Mononuclear cell (primary cell): ENCODE measurements around the gene METTL24. TPM values are rescaled to one million over a fixed set of nuclear protein-coding genes. Genes with fewer than 3 reads are reported as not detected.
"Not testable (repeated sequence)": the region's sequence is repeated elsewhere in the genome, so short reads cannot be mapped to it uniquely, and the experiment has no call there.

Experiments
- H3K27me3 ChIP-seq: 2 replicates; pipeline ENCODE4 v1.6.0; 2011; ENCODE audit warnings: low read length, control low read depth; ENCODE audit not compliant: insufficient read depth
- H3K4me1 ChIP-seq: 2 replicates; pipeline ENCODE4 v1.5.1; 2011; ENCODE audit warnings: mild to moderate bottlenecking, low read length, control low read depth; ENCODE audit not compliant: insufficient read depth
- H3K4me3 ChIP-seq: 2 replicates; pipeline ENCODE4 v1.5.1; 2011; ENCODE audit warnings: mild to moderate bottlenecking, low read length, moderate library complexity
- H3K9me3 ChIP-seq: 2 replicates; pipeline ENCODE4 v1.5.1; 2011; ENCODE audit warnings: low read depth, mild to moderate bottlenecking, control low read depth, low read length
- total RNA-seq: library from RNA; depleted of rRNA; stranded (reverse); fragments of >200 nt; gene quantifications from one replicate; pipeline ENCODE4 v1.2.3, GENCODE V29; 2012

METTL24 gene
- total RNA-seq, 1 donor, result 0.10 TPM

DNA sequence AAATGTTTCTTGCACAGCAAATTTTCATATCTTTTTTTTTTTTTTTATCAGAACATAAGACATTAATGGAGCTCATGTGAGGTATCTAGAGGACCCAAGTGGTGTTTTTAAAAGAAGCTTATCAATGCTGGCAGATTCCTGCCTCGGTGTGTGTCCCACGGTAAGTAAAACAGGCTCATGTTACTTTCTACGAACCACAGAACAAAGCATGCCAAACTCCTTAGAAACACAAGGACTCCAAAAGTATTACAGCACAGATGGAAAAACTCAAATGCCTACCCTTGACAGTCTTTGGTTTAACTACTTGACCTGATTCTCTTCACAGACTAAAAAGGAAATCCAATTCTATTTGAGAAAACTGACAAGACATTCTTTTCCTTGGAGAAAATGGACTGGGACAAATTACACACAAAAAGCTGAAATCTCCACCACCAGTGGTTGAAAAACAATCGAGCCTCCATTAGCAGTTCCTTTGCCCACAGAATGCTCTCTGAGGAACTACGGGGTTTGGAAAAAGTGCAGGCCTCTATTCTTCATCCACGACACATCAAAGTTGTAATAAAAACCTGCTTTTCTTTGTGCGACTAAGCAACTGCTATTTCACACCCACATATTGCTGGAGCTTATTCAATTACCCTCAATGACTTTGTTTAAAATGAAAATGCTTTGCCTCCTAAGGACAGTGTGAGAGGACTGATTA, 5.4 kb downstream of the METTL24 start:
- peaks cover 13% of the 10 kb centered on the region for H3K27me3 ChIP-seq
- no peaks in the 10 kb centered on the region for H3K9me3 ChIP-seq
- H3K4me1 ChIP-seq, result peaks cover 7% of the 10 kb centered on the region
- no peak overlapping the region for H3K4me3 ChIP-seq

DNA sequence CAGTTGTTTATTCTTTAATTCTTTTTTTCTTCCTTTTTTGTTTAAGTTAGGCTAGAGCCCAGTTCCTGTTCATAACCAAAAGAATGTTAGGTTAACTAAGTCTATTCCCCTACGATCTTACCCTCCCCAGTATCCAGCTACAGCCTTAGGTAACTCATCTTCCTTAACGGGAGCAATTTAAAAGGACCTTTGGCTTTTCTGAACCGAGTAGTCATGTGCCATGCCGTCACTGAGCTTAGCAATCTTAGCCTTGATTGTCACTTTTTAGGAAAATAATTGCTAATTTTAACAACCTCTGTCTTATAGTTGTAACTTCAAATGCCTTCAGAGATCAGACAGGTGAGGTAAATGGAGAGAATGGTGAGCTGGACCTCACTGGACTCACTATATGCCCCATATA, 6.2 kb downstream of the METTL24 start:
- Histone ChIP-seq H3K4me1 (peaks cover 3% of the 10 kb centered on the region), H3K4me3 (no peak overlapping the region), H3K9me3 (no peaks in the 10 kb centered on the region), H3K27me3 (peaks cover 6% of the 10 kb centered on the region)

DNA sequence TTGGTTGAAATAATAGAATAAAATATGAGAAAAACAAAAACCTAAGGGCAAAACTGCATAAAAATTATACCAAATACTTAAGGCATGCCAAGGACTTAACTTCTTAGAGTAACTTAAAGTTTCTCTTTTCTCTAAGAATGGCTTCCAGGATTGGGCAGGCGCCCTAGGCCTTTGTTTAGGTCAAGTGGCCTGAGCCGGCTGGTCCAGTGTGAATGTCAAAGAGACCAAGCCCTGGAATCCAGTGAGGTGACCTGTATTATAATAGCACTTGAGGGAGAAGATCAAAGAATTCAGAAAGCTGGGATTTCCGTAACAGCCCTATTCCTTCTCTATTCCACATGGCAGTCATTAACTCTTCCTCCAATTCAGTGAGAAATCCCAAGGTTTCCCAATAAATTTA, 6.6 kb downstream of the METTL24 start:
- H3K27me3 ChIP-seq, result peaks cover 2% of the 10 kb centered on the region
- H3K4me3 ChIP-seq, result no peak overlapping the region
- H3K4me1 ChIP-seq, result no peaks in the 10 kb centered on the region
- H3K9me3 ChIP-seq, result no peaks in the 10 kb centered on the region

DNA sequence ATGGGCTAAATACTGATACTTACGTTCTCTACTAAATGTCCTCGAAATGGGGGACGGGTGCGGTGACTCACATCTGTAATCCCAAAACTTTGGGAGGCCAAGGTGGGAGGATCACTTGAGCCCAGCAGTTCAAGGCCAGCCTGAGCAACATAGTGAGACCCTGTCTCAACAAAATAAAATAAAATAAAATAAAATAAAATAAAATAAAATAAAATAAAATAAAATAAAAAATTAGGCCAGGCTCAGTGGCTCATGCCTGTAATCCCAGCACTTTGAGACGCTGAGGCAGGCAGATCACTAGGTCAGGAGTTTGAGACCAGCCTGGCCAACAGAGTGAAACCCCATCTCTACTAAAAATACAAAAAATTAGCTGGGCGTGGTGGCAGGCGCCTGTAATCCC, 7.6 kb downstream of the METTL24 start:
- not testable (repeated sequence) for H3K4me1 ChIP-seq, H3K4me3 ChIP-seq, H3K9me3 ChIP-seq, H3K27me3 ChIP-seq

DNA sequence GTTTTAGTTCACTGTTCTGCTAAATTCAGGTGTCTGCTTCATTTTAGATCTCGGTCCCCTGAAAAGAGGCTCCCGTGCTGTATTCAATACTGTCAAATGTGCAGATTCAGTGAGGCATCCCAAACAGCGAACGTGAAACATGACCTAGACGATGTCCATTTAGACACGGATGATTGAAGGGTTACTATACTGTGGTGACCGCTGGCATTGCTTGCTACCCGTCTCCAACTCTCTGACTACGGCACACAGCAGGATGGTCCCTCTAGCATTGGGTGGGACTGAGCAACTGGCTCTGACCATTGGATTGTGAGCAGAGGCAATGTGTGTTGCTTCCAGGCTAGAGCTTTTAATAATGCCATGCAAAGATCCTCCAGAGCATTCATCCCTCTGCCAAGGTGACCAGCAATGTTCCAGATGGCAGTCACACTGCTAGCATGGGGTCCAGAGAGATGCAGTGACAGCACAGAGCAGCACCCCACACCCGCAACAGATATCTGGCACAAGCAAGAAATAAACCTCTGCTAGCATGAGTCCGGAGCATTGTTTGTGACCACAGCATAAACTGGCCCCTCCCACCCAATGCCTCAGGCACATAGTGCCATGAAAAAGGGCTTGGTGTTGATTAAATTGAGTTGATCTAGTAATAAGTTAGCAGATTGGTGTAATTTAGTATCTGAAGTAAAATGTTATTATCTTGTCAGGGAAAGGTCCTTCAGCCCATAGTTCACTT, 9.0 kb downstream of the METTL24 start:
- Histone ChIP-seq H3K4me3 (no peak overlapping the region), H3K4me1 (no peaks in the 10 kb centered on the region), H3K9me3 (no peaks in the 10 kb centered on the region), H3K27me3 (no peaks in the 10 kb centered on the region)

DNA sequence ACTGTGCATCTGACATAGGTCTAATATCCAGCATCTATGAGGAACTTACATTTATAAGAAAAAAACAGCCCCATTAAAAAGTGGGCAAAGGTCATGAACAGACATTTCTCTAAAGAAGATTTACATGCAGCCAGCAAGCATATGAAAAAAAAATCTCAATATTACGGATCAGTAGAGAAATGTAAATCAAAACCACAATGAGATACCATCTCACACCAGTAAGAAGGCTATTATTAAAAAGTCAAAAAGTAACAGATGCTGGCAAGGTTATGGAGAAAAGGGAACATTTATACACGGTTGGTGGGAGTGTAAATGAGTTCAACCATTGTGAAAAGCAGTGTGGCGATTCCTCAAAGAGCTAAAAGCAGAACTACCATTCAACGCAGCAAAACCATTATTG, 13.1 kb downstream of the METTL24 start:
- Histone ChIP-seq H3K4me1 (no peaks in the 10 kb centered on the region), H3K4me3 (no peak overlapping the region)

DNA sequence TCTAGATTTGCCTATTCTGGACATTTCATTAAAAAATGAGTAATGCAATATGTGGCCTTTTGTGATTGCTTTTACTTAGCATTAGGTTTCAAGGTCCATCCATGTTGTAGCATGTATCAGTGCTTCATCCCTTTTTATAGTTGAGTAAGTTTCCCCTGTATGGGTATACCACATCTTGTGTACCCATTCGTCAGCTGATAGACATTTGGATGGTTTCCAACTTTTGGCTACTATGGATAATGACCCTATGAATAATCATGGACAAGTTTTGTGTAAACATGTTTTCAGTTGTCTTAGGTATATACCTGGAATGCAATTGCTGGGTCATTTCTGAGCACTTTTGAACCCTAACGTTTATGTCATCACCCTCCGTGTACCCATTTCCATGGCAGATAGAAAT, 15.4 kb downstream of the METTL24 start:
- no peaks in the 10 kb centered on the region for H3K9me3 ChIP-seq
- H3K27me3 ChIP-seq, result no peaks in the 10 kb centered on the region
- H3K4me1 ChIP-seq, result no peaks in the 10 kb centered on the region
- no peak overlapping the region for H3K4me3 ChIP-seq

More for the DNA sequence above, 13.1 kb downstream of the METTL24 start:
- Histone ChIP-seq H3K27me3 (no peaks in the 10 kb centered on the region), H3K9me3 (no peaks in the 10 kb centered on the region)

DNA sequence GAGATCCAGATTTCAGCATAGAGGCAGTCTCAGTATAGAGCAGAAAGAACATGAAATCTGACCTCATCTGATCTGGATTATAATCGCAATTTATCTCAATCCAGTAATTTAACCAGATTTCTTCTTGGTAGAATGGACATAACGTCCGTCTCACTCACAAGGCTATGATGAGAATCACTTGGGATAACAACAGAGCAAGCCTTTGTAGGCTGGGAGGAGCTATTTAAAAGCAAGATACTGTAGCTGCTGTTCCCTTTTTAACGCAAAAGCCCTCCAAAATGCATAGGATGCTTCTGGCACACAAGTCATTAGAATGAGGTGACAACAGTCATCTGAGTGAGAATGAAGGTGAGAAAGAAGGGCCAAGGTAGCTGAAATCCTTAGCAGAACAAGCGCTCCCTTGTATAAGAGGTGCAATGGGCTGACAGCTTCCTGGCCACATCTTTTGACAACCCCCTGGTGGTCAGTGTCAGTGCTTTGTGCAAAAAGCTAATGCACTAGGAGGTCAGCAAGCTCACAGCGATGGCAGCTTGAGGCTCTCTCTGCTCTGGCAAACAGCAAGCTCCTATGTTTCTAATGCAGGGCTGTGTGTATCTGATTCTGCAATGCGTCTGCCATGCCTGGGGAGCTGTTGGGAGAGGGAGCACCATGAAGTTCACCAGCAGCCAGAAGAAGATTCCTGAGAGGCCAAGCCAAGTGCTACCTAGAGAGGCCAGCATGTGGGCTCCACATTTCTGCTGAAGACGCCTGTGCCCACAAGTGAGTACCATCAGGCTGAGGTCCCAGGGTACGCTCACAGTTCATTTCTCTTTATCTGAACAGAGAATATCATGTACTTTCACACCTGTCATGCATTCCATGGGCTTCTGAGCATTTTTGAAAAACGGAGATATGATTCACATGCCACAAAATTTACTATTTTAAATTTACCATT, 16.2 kb downstream of the METTL24 start:
- no peaks in the 10 kb centered on the region for H3K27me3 ChIP-seq
- no peaks in the 10 kb centered on the region for H3K4me1 ChIP-seq

DNA sequence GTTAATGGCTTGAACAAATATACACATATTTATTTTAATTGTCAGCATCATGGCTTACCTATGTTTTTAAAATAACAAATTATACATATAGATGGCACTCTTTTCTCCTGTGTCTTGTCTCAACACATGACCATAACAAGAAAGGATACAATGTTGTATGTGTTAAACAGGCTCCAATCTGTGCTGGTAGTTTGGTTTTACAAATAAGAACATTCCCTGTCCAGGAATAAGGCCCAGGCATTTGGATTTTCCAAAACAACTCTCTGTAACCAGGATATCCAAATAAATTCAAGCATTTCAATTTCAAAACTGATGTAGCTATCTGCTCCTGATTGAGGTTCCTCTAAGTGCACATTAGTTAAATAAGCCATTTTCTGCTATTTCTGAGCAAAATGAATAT, 17.1 kb downstream of the METTL24 start:
- Histone ChIP-seq H3K4me3 (no peak overlapping the region), H3K9me3 (no peaks in the 10 kb centered on the region), H3K4me1 (no peaks in the 10 kb centered on the region), H3K27me3 (no peaks in the 10 kb centered on the region)

More for the DNA sequence above, 16.2 kb downstream of the METTL24 start:
- Histone ChIP-seq H3K9me3 (no peaks in the 10 kb centered on the region), H3K4me3 (no peak overlapping the region)

DNA sequence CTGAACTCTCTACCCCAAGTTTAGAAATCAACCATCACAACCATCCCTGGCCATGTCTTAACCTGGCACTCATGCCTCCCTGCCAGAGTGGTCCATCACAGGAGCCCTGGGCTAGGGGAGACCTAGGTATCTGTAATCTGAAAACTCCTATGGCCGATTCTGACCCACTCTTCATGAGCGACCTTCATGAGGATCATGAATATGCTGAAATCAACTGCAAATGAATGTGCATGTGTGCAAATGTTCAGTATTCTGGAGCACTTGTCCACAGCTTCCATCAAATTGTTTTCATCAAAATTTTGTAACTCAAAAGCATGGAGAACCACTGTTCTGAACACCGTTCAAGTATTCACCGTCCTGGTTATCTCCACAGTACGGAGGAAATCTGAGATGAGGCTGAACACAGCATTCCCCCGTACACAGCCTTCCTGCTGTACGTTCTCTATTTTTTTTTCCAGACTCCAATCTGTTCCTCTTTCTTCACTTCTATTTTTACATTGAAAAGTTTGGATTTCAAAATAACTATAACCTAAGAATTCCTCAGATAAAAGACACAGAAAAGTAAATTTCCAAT, 17.7 kb downstream of the METTL24 start:
- H3K4me1 ChIP-seq, result no peaks in the 10 kb centered on the region
- no peak overlapping the region for H3K4me3 ChIP-seq
- H3K9me3 ChIP-seq, result no peaks in the 10 kb centered on the region
- H3K27me3 ChIP-seq, result no peaks in the 10 kb centered on the region

DNA sequence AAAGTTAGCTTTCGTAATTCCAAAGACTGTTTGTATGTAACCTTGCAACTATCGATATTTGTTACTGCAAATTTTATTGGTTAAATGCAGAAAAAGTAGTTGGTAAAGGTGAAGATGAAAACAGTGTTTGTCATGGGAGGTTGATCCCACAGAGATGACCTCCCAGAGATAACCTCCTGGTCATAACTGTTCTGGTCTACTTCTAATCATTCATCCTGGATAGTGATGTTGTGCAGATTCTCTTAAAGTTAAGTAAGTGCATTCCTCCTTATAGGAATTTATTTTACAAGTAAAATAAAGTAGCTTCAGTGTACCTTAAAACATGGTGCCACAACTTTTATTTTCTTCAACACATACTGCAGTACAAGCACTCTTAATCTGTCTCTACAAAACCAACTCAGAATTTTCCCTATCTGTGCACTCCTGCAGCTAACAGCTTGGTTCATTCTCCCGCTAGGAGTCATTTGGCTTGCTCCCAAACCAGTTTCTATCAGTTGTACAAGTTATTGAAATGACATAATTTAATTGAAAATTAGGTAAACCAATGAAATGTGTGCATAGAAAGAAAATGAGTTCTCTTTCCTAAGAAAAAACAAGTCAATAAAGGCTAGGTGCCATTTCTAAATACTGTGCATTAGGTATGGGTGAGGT, 19.2 kb downstream of the METTL24 start:
- Histone ChIP-seq H3K4me3 (no peak overlapping the region), H3K9me3 (no peaks in the 10 kb centered on the region), H3K27me3 (no peaks in the 10 kb centered on the region), H3K4me1 (no peaks in the 10 kb centered on the region)

DNA sequence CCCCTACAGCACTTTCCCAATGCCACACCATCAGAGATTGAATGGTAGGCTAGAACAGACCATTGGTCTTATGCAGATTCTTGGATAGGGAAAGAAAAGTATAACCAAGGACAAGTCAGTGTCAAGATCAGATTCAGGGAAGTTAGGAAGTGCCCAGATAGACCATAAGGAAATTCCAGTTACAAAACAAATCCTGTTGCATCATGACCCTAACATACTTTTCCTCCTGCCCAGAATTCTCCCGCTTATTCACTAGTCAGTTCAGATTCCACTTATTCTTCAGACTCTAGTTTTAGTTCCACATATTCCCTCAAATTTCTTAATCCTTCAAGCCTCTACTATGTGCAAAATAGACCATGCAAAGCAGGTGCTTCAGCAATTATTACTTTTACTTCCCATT, 20.7 kb downstream of the METTL24 start:
- Histone ChIP-seq H3K27me3 (no peaks in the 10 kb centered on the region), H3K4me3 (no peak overlapping the region), H3K4me1 (no peaks in the 10 kb centered on the region), H3K9me3 (no peaks in the 10 kb centered on the region)

DNA sequence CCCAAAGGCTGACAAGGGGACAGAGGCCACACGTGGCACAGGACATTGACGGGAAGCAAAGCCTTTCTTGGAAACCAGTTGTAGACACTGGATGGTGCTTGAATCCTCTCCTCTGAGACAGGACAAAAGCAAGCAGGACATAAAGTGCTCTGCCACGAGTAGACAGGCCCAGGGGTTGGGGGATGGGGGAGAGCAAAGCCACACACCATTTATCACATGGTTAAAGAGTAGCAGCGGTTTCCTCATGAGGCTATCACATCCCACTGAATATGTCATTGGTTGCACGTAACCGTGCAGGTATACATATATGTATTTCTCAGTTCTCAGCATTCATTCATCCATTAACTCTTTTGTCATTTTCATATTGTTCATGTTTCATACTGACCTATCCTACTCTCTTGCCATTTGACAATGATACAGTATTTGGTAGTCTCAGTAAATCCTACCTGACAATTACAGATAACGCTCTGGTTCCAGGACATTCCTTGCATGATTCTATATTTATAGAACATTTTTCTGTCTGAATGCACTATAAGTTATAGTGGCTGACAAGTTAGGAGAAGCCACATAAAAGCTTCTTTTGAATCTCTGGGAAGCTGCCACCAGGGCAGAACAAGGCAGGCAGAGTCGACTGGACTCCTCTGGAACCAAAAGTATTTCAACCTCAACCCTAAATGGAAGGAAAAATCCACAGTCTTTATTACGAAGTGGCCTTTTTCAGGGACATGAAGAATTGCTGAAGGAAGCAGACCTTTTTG, 23.5 kb downstream of the METTL24 start:
- no peaks in the 10 kb centered on the region for H3K27me3 ChIP-seq
- H3K4me1 ChIP-seq, result no peaks in the 10 kb centered on the region
- no peaks in the 10 kb centered on the region for H3K9me3 ChIP-seq
- H3K4me3 ChIP-seq, result no peak overlapping the region

DNA sequence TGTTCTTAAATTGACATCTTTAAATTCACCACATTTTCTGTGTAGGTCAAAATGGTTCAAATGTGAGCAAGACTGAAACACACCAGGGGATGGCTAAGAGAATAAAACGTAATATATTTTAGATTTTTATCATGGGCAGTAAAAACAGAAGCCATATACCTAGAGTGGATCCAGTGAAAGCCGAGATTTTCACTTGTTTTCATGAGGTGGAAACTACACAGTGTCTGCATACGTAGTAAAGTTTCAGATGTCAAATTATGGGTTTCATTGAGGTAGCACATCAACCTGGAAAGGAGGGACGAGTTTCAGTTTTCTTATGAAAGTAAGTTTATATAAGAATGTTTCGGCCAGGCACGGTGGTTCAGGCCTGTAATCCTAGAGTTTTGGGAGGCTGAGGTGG, 25.9 kb downstream of the METTL24 start:
- Histone ChIP-seq H3K4me3 (no peak overlapping the region), H3K4me1 (no peaks in the 10 kb centered on the region), H3K27me3 (no peaks in the 10 kb centered on the region), H3K9me3 (no peaks in the 10 kb centered on the region)
